Left forelimb (tissue), 1 donor: Measurements from ENCODE around the gene GSE1.

ENCODE experiments used
- DNase-seq: peaks from one replicate; pipeline ENCODE4 v3.0.0-alpha.2; 2018; ENCODE audit warnings: low spot score

GSE1 gene

DNA sequence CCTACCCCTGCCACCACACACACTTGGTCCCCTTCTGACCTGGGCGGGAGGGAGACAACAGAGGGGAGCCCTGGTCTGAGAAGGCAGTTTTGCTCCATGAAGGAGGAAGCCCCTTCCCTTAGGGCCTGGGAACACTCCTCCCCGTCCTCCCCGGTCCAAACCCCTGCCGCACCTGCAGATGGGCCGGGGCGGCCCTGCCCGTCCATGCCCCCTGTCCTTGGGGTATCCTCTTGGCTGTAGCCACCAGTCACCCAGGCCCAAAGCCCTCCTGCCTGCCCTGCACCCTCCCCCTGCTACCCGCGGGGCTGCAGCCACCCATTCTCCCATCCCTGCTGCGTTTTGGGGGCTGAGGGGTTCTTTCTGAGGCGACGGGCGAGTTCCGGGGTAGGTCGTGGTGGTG, 33.9 kb downstream of the GSE1 start:
- DNase-seq, result no peak

GRCh38 chr16:85648070-85648714, 35.1 kb downstream of the GSE1 start:
- no peak for DNase-seq

- no peak for DNase-seq
These were observed 35.7 kb downstream of the GSE1 start for GRCh38 chr16:85648805-85649204.

- DNase-seq, result no peak
These were observed 36.5 kb downstream of the GSE1 start for GRCh38 chr16:85649411-85650134.

- DNase-seq, result no peak
These were observed 37.2 kb downstream of the GSE1 start for GRCh38 chr16:85650135-85650843.

DNA sequence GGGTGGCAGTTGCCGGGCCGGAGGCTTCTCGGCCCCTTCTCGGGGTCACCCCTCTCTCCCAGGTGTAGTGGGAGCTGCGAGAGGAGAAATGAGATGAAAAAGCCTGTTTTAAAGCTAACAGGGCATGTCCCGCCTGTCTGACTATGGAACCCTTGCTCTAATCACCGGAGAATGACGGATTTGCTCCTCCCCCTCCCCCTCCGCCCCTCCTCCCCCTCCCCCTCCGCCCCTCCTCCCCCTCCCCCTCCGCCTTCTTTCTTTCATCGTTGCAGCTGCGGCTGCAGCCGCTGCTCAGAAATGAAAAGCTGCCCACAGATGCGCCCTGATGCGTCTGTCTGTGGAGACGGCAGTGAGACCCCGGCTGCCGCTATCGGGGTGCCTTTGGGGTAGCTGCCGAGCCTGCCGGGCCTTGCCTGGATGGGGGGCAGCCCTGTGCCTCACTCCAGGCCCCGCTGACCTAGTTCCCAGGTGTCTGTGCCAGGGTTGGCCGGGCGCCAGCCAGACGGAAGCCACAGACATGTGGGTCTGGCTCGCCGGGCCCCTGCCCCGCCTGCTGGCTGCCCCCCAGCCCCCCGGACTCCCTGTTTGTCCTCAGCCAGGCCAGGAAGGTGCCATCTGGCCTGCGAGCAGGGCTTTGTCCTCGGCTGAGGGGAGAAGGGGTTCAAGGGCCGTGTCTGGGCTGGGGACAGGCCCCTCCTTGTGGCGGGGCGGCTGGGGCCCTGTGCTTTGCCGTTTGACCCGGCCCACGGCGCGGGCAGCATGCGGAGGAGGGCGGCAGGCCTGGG, 37.9 kb downstream of the GSE1 start:
- no peak for DNase-seq

- DNase-seq, result no peak
These were observed 38.7 kb downstream of the GSE1 start for GRCh38 chr16:85651629-85652430.

GRCh38 chr16:85652431-85653221, 39.5 kb downstream of the GSE1 start:
- peak; percentile 80 for DNase-seq

GRCh38 chr16:85653290-85653891, 40.3 kb downstream of the GSE1 start:
- DNase-seq, result no peak

GRCh38 chr16:85654251-85655095, 41.4 kb downstream of the GSE1 start:
- DNase-seq, result no peak

DNA sequence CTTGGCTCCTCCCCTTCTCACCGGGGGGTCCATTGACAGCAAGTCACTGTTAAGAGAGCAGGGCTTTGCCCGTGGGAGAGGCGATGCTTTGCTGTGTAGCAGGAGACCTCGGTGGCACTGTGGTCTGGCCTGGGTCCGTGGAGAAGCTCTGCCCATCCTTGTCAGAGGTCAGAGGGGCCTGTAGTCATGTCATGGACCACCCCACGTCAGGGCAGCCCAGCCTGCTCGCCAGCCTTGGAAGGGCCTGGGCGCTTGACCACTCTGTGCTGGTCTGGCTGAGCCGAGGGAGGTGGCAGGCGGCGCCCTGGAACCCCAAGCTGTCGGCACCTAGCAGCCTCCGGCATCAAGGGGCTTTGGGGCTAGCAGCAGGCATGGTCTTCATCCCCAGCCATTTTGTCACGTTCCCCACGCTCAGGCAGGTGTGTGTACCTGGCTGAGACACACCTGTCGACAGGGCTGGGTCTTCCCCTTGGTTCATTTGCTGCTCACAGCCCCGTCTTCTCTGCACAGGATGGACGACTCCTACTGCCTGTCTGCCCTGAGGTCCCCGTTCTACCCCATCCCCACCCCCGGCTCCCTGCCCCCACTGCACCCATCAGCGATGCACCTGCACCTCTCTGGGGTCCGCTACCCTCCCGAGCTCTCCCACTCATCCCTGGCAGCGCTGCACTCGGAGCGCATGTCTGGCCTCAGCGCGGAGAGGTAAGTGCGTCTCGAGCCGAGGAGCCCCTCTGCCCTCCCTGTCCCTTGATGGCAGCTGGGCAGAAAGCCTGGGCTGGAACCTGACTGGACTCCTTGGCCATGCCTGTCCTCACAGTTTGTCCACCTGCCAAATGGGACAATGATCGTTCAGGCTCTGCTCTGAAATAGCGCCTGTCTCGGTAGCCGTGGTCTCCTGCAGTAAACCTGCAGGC, 42.4 kb downstream of the GSE1 start:
- DNase-seq, result no peak

GRCh38 chr16:85656351-85657266, 43.5 kb downstream of the GSE1 start:
- DNase-seq, result no peak

- no peak for DNase-seq
These were observed 44.1 kb downstream of the GSE1 start for GRCh38 chr16:85657267-85657650.

GRCh38 chr16:85657996-85658395, 44.9 kb downstream of the GSE1 start:
- DNase-seq, result no peak

- no peak for DNase-seq
These were observed 45.6 kb downstream of the GSE1 start for GRCh38 chr16:85658504-85659326.

DNA sequence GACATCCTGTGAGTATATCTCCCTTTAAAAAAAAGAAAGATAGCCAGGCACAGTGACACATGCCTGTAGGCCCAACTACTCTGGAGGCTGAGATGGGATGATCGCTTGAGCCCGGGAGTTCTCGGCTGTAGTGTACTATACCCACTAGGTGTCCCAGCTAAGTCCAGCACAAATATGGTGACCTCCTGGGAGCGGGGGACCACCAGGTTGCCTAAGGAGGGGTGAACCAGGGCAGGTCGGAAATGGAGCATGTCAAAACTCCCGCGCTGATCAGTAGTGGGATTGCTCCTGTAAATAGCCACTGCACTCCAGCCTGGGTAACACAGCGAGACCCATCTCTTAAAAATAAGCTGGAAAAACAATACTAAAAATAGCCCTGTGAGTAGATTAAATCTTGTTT, 46.2 kb downstream of the GSE1 start:
- no peak for DNase-seq
